Limb (tissue), 2 donors: ENCODE data around the gene AOPEP.

Experiments
- DNase-seq, 2 donors: peaks; one replicate each; pipeline ENCODE4 v3.0.0-alpha.2; 2016; ENCODE audit errors: extremely low spot score in 2 of 2

The AOPEP gene

DNA sequence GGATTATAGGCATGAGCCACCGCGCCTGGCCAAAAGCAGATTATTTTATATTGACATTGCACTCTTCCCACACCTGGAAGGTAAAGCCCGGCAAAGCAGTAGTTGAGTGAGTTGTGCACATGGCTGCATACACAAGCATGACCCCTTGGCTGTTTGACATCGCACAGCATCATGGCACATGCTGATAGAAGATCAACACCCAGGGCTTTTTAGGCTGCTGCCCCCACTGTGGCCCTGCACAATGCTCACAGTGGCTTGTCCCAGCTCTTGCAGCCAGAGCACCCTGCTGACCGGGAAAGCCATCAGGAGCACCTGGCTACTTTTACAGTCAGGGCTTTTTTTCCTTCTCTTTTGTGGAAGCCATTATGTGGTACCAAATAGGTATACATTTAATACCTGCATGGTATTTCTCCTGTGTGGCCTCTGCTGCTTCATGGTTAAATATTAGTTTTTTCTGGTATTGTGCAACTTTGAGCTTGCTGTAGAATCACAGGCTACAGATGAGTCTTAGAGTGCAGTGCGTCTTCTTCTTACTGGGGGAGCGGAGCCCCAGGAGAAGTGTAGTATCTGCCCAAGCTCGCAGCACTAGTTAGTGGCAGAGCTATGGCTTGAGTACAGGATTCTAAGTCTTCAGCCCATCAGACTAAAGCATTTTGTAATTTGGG is 264.5 kb downstream of the AOPEP start:
- DNase-seq, result no peak

DNA sequence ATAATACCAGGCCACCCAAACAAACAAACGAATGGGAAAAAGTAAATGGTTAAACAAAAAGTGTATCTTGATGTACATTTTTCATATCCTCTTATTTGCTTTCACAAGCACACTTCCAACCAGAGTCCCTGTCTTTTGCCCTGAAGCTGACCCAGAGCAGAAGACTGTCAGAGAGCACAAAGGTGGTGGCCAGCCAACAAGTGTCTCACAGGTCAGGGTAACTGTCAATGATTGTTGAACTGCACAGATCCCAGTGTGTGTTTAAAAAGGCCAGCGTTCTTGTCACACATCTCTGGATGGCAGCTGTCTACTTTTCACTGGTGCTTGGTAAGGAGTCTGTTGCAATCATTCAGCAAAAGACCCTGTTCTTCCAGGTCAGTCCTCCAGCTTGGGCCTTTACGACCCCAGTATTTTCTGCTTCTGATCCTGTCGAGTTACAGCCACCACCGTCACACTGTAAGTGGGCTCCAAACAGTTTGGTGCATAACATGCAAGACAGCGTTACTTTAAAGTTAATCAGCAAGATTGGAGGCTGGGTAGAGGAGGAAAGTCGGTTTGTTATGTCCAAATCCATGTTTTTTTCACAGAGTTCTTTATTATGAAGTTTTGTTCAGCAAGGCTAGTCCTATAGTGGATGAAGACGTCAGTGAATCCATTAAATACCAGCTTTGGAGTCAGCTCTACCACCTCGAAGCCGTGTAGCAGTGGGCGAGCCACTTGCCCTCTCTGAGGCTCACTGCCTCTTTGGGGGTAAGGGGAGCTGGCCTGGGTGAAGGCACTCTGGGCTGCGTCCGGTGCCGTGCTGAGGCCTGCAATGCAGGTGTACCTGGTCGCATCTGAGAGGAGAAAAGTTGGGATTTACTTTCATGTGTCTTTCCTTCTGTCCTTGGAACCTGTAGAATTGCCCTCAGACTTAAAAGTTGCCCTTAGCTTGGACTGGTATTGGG is 265.7 kb downstream of the AOPEP start:
- DNase-seq, result no peak

DNA sequence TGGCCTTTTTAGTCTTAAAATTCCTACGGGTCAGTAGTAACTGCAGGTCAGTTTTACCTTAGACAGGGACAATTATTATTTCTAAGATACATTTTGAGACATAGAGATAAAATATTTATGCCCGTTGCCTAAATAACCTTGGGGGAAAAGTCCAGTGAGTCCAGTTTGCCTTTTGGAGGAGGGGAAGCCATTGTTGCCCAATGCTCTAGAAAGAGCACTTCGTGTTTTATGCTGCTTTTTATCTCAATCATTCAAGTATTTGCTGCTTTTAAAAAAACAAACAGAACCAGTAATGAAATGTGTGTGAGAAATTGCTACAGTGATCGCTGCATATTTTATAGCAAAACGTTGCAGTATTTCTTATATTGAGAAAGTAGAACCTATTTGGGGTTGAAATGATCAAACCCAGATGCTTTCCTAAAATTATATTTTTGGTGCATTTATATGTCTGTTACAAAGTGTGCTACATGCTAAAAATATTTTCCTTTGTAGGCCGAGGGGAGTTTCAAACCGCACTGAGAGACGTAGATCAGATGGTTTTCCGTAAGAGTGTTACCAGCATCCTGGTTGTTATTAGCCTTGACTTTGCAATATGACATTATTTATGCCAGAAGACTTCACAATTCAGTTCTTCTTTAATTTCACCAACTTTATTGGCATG is 266.8 kb downstream of the AOPEP start:
- DNase-seq, result no peak

DNA sequence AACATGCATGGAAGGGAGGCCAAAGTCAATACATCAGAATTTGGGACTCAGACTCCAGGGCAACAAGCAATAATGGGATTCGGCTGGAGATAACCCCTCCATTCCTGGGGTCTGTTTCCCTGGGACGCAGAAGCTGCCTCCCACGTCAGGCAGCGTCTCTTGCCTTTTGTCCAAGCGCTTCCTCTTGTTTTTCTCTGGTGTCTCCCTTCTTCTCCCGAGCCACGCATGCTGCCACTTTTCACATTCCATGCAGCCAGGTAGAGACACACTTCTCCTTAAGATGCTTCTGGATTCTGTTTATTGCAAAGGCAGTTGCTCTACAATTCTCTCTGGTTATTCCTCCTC is 267.3 kb downstream of the AOPEP start:
- DNase-seq, result no peak

- DNase-seq, result no peak
Observed at GRCh38 chr9:94995048-94995693, 268.7 kb downstream of the AOPEP start.

- no peak for DNase-seq
Observed at GRCh38 chr9:94996641-94997040, 270.1 kb downstream of the AOPEP start.

DNA sequence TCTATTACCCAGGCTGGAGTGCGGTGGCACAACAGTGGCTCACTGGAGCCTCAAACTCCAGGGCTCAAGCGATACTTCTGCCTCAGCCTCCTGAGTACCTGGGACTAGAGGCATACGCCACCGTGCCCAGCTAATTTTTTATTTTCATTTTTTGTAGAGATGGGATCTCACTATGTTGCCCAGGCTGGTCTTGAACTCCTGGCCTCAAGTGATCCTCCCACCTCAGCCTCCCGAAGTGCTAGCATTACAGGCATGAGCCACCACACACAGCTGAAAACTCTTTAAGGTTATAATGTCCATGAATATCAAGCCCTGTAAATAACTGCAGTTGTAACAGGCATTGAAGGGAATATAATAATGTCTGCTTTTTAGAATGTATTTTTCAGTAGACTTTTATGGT is 271.2 kb downstream of the AOPEP start:
- DNase-seq, result no peak

DNA sequence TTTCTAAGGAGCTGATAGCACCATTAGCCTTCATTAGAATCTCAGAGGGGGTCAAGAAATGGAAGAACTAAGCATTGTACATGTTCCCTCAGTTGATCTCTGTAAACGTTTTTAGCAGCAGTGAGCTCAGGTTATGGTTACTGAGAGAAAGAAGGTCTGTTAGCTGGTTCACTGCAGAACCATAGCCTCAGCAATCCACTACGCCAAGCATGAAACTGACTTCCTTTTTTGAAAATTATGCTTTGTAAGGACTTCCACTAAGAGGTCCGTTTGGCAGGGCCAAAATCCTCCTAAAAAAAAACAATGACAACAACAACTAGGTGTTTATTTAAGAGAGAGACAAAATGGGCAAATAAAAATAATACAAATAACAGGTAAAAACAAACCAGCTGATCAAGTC is 273.3 kb downstream of the AOPEP start:
- no peak for DNase-seq

- no peak for DNase-seq
Observed at GRCh38 chr9:95000821-95001220, 274.3 kb downstream of the AOPEP start.

DNA sequence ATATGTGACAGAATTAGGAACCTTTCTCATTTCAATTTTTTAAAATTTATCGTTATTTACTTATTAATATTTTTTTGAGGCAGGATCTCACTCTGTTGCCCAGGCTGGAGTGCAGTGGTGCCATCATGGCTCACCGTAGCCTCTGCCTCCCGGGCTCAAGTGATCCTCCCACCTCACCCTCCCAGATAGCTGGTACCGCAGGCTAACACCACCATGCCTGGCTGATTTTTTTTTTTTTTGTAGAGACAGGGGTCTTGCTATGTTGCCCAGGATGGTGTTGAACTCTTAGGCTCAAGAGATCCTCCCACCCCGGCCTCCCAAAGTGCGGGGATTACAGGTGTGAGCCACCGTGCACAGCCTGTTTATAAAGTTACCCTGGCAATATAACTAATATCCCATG is 275.2 kb downstream of the AOPEP start:
- DNase-seq, result no peak

GRCh38 chr9:95003689-95004410 is 277.4 kb downstream of the AOPEP start:
- peak in 1 of 2 donors; percentile 72 for DNase-seq

DNA sequence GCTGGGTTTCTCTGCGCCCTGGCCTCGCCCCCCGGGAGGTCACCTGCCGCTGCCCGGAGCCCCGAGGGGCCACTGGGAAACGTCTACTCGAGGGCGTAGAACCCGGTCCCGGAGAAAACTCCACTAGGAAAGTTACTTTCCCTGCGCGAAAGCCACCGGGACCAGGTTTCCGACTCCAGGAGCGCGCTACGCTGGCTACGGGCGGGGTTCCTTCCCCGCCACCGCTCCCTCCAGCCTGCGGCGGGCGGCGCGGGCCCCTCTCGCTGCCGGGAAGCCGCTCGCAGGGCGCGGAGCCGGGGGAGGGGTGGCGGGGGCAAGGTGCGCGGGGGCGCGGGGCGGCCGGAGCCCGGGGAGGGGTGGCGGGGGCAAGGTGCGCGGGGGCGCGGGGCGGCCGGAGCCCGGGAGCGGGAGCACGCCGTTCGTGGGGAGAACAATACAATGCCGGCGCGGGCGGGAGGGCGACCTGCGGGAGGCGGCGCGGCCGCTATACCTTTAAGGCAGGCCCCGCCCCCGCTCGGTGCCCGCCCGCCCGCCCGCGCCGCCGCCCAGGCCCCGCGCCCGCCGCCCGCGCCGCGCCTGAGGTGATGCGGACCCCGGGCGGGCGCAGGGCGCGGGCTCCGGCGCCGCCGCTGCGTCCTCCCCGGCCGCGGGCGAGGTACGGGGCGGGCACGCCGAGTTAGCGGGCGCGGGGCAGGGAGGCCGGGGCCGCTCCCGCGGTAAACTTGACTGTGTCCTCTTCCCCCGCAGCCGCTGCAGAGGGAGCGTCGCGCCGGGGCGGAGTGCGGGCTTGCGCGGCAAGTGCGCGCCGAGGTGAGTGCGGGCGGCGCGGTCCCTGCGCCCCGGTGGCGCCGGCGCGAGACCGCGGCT is 278.1 kb downstream of the AOPEP start:
- peak in 1 of 2 donors; percentile 79 for DNase-seq

- DNase-seq, result peak in 1 of 2 donors; percentile 64
Observed at GRCh38 chr9:95005278-95006143, 279.0 kb downstream of the AOPEP start.

- DNase-seq, result no peak
Observed at GRCh38 chr9:95007226-95007869, 280.8 kb downstream of the AOPEP start.

DNA sequence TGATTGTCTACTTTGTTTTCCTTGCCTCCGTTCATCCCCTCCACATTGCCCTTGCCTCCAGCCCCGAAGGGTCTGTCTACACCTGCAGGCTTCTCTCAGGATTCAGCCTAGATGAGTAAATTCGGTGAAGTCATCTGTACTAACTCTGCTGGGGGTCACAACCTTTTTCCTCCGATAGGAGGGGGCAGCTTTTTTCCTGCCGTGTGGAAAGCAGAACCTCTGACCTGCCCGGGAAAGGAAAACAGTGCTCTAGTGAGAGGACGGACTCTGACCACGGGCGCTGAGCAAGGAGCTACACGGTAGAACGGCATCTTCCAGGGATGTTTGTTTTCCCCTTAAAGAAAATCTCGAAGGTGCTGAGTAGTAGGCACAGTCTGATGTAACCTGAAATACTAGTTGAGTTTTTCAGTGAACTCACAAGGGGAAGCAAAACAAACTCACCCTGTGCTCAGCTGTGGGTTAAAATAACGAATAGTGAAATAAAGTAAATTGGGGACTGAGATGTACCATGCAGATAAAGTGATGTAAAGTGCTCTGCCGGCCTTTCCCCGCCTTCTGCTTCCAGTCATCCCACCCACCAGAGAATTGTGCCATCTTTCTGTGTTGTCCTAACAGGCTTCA is 281.8 kb downstream of the AOPEP start:
- DNase-seq, result no peak

- DNase-seq, result no peak
Observed at GRCh38 chr9:95009459-95009858, 283.0 kb downstream of the AOPEP start.

DNA sequence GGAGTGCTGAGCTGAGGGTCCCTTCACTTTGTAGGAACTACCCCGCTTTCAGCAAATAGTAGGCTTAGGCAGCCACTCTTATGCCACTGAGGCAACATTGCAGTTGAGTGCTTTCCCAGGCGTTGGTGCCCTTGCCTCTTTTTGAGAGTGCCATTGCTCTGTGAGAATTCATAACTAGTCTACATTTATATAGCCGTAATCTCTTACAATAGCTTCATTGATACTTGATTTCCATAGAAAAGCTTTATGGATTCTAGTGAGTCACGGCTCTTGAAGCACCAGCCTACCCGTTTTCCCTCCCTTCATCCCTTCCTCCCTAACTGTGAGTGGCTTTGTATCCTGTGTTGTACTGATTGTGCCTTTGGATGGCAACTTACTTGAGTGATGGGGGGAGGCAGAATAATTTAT is 283.9 kb downstream of the AOPEP start:
- no peak for DNase-seq

DNA sequence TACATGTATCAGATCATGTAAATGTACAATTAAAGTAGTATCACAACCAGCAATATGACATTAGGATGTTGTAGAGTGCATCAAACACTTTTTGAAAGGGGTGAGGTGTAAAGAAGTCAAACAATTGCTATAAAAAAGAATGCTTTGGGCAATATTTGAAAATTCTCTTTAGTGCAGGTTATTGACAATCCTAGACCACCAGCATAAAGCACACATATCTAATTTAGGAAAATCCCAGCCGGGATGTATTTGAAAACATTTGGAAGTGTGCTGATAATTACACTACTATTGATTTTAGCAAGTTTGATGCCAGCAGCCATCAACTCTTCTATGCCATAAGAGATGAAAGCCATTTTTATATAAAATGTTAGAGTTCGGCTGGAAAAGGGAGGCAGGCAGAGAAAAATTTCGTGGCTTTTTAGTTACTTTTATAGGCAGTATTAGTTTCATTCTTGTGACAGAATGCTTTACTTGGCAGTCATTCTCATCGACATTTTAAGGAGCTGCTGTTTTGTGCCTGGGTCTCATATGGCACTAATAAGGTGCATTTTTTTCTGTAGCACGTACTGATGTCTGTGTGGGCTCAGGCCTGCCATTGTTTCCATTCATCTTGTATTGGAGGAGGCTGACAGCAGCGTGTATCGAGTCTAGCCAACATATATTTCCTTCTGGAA is 285.7 kb downstream of the AOPEP start:
- DNase-seq, result no peak
